GM12891 (cell line): ENCODE results near the gene TXNRD1.

Experiments
- POLR2A ChIP-seq: IDR thresholded peaks from 2 replicates; pipeline ENCODE4 v1.6.1; 2011; ENCODE audit warnings: low read depth, low read length, control low read depth
- POLR2AphosphoS5 ChIP-seq: IDR thresholded peaks from 2 replicates; pipeline ENCODE4 v1.6.1; 2011; ENCODE audit warnings: low read depth, low read length, control low read depth
- SPI1 ChIP-seq: IDR thresholded peaks from 2 replicates; pipeline ENCODE4 v1.6.1; 2011; ENCODE audit warnings: low read depth, low read length, control low read depth
- TAF1 ChIP-seq: IDR thresholded peaks from 2 replicates; pipeline ENCODE4 v1.6.1; 2011; ENCODE audit warnings: low read depth, low read length, control low read depth

- no peak for TF ChIP-seq POLR2AphosphoS5
- no peak for TF ChIP-seq POLR2A
- TF ChIP-seq SPI1 = no peak
- TF ChIP-seq TAF1 = no peak
These were observed 103.4 kb downstream of the TXNRD1 start for GRCh38 chr12:104319028-104319427.
